WERI-Rb-1 (cell line): ENCODE measurements around the gene DNAJB12.

ENCODE experiments used
- DNase-seq: peaks from one replicate; pipeline ENCODE4 v3.0.0-alpha.2; 2020
- H3K27ac ChIP-seq: fragments of 250-450 bp; sonication (Bioruptor Pico); 2 replicates; pipeline ENCODE4 v1.5.1; 2020; ENCODE audit warnings: mild to moderate bottlenecking, moderate library complexity
- H3K27me3 ChIP-seq: fragments of 250-450 bp; sonication (Bioruptor Pico); 2 replicates; pipeline ENCODE4 v1.5.1; 2021; ENCODE audit warnings: mild to moderate bottlenecking, low read depth, moderate library complexity; ENCODE audit not compliant: insufficient read depth, severe bottlenecking
- H3K36me3 ChIP-seq: fragments of 250-450 bp; sonication (Bioruptor Pico); 2 replicates; pipeline ENCODE4 v1.5.1; 2020; ENCODE audit warnings: mild to moderate bottlenecking, moderate library complexity
- H3K4me3 ChIP-seq: 2 replicates; pipeline ENCODE4 v1.5.1; 2011; ENCODE audit warnings: low read depth, mild to moderate bottlenecking, control low read depth, low read length
- H3K9me3 ChIP-seq: fragments of 250-450 bp; sonication (Bioruptor Pico); 2 replicates; pipeline ENCODE4 v1.5.1; 2021; ENCODE audit warnings: mild to moderate bottlenecking, moderate library complexity; ENCODE audit not compliant: severe bottlenecking
- TF ChIP-seq, protein P1 (sequence below): IDR thresholded peaks from 2 replicates; pipeline ENCODE4 v1.5.1; 2011; ENCODE audit warnings: low read depth, mild to moderate bottlenecking, control low read depth, inconsistent platforms, low read length

The DNAJB12 gene

DNA sequence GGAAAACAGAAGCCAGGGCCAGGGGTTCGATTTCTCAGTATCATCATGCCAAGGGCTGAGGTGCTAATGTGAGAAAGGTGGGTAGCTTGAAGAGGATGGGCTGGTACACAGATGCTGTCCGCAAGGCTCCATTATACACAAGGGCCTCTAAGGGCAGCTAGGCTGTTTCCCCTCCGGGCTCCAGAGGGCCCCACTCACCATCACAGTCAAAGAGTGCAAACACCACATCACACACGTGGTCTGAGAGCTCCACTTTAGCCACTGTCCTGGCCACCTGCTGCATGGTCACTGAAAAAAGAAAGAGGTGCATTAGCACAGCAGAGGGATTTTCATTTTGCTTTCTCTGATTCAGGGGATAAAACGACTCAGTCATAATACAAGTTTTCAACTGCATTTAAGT lies 20.9 kb upstream of the DNAJB12 start:
- Histone ChIP-seq H3K9me3 (no peaks in the 10 kb centered on the region), H3K27me3 (peaks cover 10% of the 10 kb centered on the region), H3K36me3 (no peaks in the 10 kb centered on the region; the same call in 1 of the 2 replicates), H3K4me3 (no peak overlapping the region), H3K27ac (no peak overlapping the region)
- TF ChIP-seq, protein P1, sequence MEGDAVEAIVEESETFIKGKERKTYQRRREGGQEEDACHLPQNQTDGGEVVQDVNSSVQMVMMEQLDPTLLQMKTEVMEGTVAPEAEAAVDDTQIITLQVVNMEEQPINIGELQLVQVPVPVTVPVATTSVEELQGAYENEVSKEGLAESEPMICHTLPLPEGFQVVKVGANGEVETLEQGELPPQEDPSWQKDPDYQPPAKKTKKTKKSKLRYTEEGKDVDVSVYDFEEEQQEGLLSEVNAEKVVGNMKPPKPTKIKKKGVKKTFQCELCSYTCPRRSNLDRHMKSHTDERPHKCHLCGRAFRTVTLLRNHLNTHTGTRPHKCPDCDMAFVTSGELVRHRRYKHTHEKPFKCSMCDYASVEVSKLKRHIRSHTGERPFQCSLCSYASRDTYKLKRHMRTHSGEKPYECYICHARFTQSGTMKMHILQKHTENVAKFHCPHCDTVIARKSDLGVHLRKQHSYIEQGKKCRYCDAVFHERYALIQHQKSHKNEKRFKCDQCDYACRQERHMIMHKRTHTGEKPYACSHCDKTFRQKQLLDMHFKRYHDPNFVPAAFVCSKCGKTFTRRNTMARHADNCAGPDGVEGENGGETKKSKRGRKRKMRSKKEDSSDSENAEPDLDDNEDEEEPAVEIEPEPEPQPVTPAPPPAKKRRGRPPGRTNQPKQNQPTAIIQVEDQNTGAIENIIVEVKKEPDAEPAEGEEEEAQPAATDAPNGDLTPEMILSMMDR, result peak; percentile 78
- peak; percentile 72 for DNase-seq

DNA sequence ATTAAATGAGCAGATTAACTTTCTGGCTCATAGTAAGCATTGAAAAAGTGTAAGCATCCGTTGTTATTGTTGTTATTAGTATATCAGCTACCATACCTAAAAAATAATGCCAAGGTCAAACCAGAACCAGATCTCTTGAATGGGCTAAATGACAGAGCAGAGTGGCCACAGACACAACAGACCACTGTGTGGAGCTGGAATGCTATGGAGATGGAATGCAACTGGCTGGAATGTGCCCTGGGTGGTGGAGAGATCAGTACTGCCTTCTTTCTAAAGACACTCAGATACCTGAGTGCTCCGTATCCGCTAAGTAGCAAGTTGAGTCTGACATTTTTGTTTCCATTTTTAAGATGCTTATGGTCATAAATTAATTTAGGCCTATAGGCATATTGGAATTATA lies 20.5 kb upstream of the DNAJB12 start:
- H3K36me3 ChIP-seq, result no peaks in the 10 kb centered on the region; the same call in 1 of the 2 replicates
- no peak overlapping the region for H3K27ac ChIP-seq
- TF ChIP-seq, protein P1, result peak; percentile 17; the same call in 1 of the 2 replicates
- DNase-seq, result no peak
- no peak overlapping the region for H3K4me3 ChIP-seq
- no peaks in the 10 kb centered on the region for H3K9me3 ChIP-seq
- peaks cover 5% of the 10 kb centered on the region for H3K27me3 ChIP-seq

DNA sequence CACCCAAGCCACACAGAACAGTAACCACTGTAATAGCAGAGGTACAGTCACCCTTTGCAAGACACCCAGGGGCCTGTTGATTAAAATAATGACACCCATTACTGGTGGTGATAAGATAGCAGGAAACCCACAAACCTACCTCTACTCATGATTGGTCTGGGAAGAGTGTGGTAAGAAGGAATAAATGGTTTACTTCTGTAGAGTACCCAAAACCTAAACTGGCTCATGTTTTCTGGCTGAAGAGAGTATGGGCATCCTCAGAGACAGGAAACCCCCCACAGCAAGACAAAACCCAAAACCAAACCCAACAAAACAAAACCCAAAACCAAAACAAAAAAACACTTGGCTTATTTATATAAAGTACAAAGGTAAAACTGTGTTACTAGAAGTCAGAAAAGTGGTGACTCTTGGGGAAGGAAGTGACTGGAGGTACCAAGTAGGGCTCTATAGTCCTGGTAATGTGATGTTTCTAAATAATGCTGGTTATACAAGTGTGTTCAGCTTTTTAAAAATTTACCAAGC lies 15.5 kb upstream of the DNAJB12 start:
- TF ChIP-seq, protein P1, result no peak
- Histone ChIP-seq H3K4me3 (no peak overlapping the region), H3K27me3 (no peaks in the 10 kb centered on the region), H3K36me3 (peaks cover 3% of the 10 kb centered on the region), H3K9me3 (no peaks in the 10 kb centered on the region), H3K27ac (no peak overlapping the region)
- no peak for DNase-seq

DNA sequence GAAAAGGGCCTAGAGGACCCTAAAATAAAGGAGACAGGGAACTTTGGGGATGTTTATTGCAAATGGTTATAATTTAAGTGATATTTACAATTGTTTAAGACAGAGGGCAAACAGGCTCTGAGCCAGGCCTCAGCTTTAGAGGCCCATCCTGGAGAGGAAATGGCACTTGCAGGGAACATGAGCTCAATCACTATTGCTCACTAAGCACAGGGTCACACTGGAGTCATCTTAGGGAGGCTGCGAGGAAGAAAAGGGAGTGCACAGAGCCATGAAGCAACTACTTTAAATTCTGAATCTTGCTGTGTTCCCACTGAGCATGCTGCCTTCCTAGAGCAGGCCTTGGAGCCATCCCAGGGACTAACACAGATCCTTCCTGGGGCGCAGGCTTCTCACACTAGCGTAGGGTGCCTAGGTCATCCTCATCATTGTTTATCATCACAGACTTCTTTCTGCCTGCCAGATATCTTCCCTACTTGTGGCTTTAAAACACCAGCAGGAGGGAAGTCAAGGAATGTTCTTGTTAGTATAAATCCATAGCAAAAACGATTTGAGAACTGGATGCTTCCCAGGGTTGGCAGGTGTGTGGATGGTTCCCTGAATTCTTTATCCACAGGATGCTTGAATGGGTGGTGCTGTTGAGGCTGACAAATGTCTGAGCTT lies 12.7 kb upstream of the DNAJB12 start:
- TF ChIP-seq, protein P1, result no peak
- Histone ChIP-seq H3K4me3 (no peak overlapping the region), H3K27ac (no peak overlapping the region), H3K27me3 (no peaks in the 10 kb centered on the region), H3K36me3 (peaks cover 3% of the 10 kb centered on the region), H3K9me3 (no peaks in the 10 kb centered on the region)
- DNase-seq, result no peak

DNA sequence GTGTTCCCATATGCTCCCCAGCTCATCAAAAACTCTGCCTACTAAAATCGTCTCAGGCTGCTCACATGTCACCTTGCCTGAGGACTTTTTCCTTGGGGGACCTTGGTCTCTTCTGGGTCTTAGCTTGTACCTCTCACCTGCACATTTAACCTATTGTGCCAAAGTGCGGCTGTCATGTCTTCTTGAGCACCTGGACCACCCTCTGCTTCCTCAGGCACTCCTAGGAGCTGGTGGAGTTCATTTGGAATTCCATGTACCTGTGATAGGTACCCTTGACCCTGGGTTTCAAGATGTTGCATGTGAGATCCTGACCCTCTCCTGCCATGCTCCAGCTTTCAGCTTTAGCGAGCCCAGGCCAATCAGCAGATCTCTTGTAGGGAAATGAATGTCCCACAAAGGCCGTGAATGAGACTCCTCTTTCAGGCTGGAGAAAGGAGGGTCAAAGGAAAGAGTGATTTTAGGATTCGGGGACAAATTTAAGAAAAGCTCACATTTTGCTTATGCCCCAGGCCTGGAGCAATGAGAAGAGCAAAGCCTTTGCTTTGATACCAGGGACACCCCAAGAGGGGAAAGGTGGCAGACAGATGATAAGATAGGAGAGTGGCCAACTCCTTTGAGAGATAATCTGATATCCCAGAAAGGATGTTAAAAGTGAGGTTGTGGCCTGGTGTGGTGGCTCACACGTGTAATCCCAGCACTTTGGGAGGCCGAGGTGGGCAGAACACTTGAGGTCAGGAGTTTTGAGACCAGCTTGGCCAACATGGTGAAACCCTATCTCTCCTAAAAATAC lies 10.6 kb upstream of the DNAJB12 start:
- Histone ChIP-seq H3K27me3 (no peaks in the 10 kb centered on the region), H3K36me3 (peaks cover 3% of the 10 kb centered on the region), H3K27ac (no peak overlapping the region), H3K9me3 (no peaks in the 10 kb centered on the region), H3K4me3 (no peak overlapping the region)
- TF ChIP-seq, protein P1, result no peak
- DNase-seq, result no peak
